Testis (tissue), 3 donors: ENCODE measurements around the gene CRNKL1. TPM values are rescaled to one million over a fixed set of nuclear protein-coding genes. Genes with fewer than 3 reads are reported as not detected.

Experiments used
- DNase-seq: peaks from one replicate; pipeline ENCODE4 v3.0.0-alpha.2; 2019
- H3K27ac ChIP-seq, 2 donors: fragments of 200-600 bp; sonication (generic); one replicate each; pipeline ENCODE4 v1.5.1; 2019
- H3K27me3 ChIP-seq: fragments of 200-600 bp; sonication (generic); one replicate; pipeline ENCODE4 v1.5.1; 2019
- H3K36me3 ChIP-seq: fragments of 200-600 bp; sonication (generic); one replicate; pipeline ENCODE4 v1.5.1; 2017; ENCODE audit warnings: low read depth; ENCODE audit errors: missing control alignments
- H3K4me1 ChIP-seq: fragments of 200-600 bp; sonication (generic); one replicate; pipeline ENCODE4 v1.5.1; 2019
- H3K4me3 ChIP-seq, 2 donors: fragments of 200-600 bp; sonication (generic); one replicate each; pipeline ENCODE4 v1.5.1; 2017 to 2019
- H3K9me3 ChIP-seq: fragments of 200-600 bp; sonication (generic); one replicate; pipeline ENCODE4 v1.5.1; 2017
- CTCF ChIP-seq, 3 experiments: fragments of 450-650 bp in 2 of 3; fragments of 200-600 bp in 1 of 3; sonication (generic) in 1 of 3; IDR thresholded peaks; one replicate each; pipeline ENCODE4 v1.5.1; 2016 to 2019; ENCODE audit warnings: antibody characterized with exemption in 3 of 3, mild to moderate bottlenecking in 2 of 3, moderate library complexity in 1 of 3
- POLR2A ChIP-seq: fragments of 450-650 bp; IDR thresholded peaks from one replicate; pipeline ENCODE4 v1.6.1; 2017; ENCODE audit warnings: antibody characterized with exemption, mild to moderate bottlenecking, moderate library complexity
- WGBS, 2 donors: methylation state at CpG; one replicate each; pipeline ENCODE4 v1.1.5; 2018; 5-methylcytosine and 5-hydroxymethylcytosine counted together
- intact Hi-C: fragments of 100-400 bp; cut with DNase I; formaldehyde crosslinking; loops from one replicate; pipeline ENCODE4 v1.15.1; 2023; ENCODE audit warnings: low total_unique reads
- polyA plus RNA-seq: library from polyadenylated mRNA; stranded (reverse); fragments of 350-450 nt; fragmentation: Illumina TruSeq; extraction: RNeasy Lipid Tissue Mini Kit (QIAGEN cat#74804); gene quantifications from one replicate; pipeline ENCODE4 v1.2.3, GENCODE V29; 2014; ENCODE audit warnings: low read depth, low replicate concordance; ENCODE audit not compliant: insufficient read depth
- total RNA-seq, 2 donors: library from RNA; depleted of rRNA; stranded (reverse); fragments of >200 nt; gene quantifications; one replicate each; pipeline ENCODE4 v1.2.3, GENCODE V29; 2016

Gene CRNKL1
- total and polyA plus RNA-seq, 3 donors from 2014 or later = 22.1 to 26.9 (median 26.3) TPM

DNA sequence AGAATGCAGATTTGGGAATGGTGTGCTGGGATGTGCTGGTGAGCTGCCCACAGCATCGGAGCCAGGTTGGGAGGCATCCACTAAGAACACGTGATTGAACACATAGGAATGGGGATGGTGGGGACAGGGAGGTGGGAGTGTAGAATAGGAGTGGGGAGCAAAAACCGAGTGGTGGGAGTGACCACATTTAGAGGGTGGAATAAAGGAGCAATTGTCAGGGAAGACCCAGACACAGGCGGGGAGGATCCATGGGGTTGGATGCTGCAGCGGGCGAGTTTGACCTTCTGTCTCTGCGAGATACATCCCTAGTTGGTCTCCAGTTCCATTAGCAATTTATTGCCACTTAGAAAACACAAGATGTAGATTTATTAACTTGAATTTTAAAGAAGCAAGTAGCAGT is 30.4 kb downstream of the CRNKL1 start:
- Histone ChIP-seq H3K9me3 (no peaks in the 10 kb centered on the region), H3K27ac (no peak overlapping the region), H3K4me3 (no peak overlapping the region), H3K36me3 (no peaks in the 10 kb centered on the region), H3K4me1 (peaks cover 29% of the 10 kb centered on the region), H3K27me3 (no peaks in the 10 kb centered on the region)
- TF ChIP-seq POLR2A = no peak
- intact Hi-C loops = no loop called here
- WGBS, 2 donors = 59 to 77% methylated on average over 7 of the region's 7 CpGs
- DNase-seq = peak; percentile 74

DNA sequence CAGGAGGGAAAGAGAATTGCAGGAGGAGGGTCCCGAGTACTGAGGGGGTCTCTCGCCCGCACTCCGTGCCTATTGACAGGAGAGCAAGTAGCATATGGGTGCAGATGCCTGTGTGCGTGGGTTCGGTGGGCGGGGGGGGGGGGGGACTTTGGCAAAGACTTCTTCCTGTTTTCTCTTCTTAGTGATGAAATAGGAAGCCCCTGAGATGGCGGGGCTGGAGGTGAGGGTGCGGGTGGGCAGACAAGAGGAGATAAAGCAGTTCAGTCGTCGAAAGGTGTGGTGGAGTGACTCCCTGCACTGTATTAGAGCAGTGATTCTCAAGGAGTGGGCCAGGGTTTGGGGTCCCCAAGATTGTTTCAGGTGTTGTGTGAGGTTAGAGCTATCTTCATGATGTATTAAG is 31.4 kb downstream of the CRNKL1 start:
- no peak overlapping the region for H3K27ac ChIP-seq
- no peak overlapping the region for H3K4me3 ChIP-seq
- no peaks in the 10 kb centered on the region for H3K9me3 ChIP-seq
- H3K36me3 ChIP-seq = no peaks in the 10 kb centered on the region
- H3K4me1 ChIP-seq = peaks cover 29% of the 10 kb centered on the region
- DNase-seq = no peak
- TF ChIP-seq POLR2A (no peak), CTCF (IDR thresholded peaks at IDR 0.05) (no peak)
- WGBS, 2 donors = 84 to 89% methylated on average over 11 of the region's 11 CpGs
- intact Hi-C loops = no loop called here
- no peaks in the 10 kb centered on the region for H3K27me3 ChIP-seq

- peak overlapping the region; percentile 6 to 96 for H3K4me3 ChIP-seq
- TF ChIP-seq CTCF (IDR thresholded peaks at IDR 0.05) = no peak
- TF ChIP-seq POLR2A = no peak
- H3K4me1 ChIP-seq = peaks cover 29% of the 10 kb centered on the region
- H3K9me3 ChIP-seq = no peaks in the 10 kb centered on the region
- H3K27me3 ChIP-seq = no peaks in the 10 kb centered on the region
- DNase-seq = no peak
- intact Hi-C loops = no loop called here
- WGBS, 2 donors = 54 to 69% methylated on average over 2 of the region's 2 CpGs
- peak overlapping the region in 1 of 2 donors; percentile 30 for H3K27ac ChIP-seq
- no peaks in the 10 kb centered on the region for H3K36me3 ChIP-seq
Measured at GRCh38 chr20:20019123-20019522, 33.1 kb downstream of the CRNKL1 start.

DNA sequence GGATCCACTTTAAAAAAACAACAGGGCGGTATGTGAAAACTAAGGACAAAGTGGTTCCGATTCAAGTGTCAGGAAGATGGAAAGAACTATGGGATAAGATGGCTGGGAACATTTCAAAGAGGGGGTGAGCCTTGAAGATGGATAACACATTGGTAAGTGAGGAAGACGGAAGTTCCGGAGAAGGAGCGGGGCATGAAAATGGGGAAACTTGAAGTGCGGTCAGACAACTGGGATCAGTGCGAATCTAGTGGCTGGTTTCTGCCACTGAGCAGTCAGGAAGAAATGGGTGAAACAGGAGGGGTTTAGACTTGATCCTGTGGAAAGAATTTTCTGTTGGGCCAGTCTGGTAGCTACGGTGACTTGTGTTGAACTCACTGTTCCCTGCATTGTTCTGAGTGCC is 33.9 kb downstream of the CRNKL1 start:
- no peaks in the 10 kb centered on the region for H3K27me3 ChIP-seq
- intact Hi-C loops = no loop called here
- TF ChIP-seq POLR2A = no peak
- no peak for TF ChIP-seq CTCF (IDR thresholded peaks at IDR 0.05)
- no peak overlapping the region for H3K27ac ChIP-seq
- peak overlapping the region; percentile 87 to 96 for H3K4me3 ChIP-seq
- peaks cover 29% of the 10 kb centered on the region for H3K4me1 ChIP-seq
- H3K9me3 ChIP-seq = no peaks in the 10 kb centered on the region
- H3K36me3 ChIP-seq = no peaks in the 10 kb centered on the region
- DNase-seq = no peak
- 56 to 70% methylated on average over 8 of the region's 8 CpGs for WGBS, 2 donors

DNA sequence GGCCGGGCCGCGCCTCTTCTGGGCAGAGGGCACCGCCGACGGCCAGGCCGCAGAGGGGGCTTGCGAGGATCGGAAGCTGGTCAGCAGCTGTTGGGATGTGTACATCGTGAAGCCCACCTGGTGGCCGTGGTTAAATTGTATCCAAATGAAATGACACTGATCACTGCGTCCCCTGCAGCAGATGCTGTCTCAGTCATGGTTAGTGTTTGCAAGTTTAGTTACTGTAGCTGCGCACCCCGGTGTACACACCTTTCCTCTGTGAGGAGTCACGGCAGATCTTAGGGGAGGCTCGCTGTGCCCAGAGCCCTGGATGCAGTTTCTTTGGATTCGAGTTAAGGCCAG is 34.5 kb downstream of the CRNKL1 start:
- no peaks in the 10 kb centered on the region for H3K9me3 ChIP-seq
- WGBS, 2 donors = 1 to 3% methylated on average over 13 to 17 of the region's 17 CpGs
- peaks cover 29% of the 10 kb centered on the region for H3K4me1 ChIP-seq
- H3K36me3 ChIP-seq = no peaks in the 10 kb centered on the region
- H3K27me3 ChIP-seq = no peaks in the 10 kb centered on the region
- no peak for DNase-seq
- intact Hi-C loops = no loop called here
- peak overlapping the region; percentile 58 to 75 for H3K27ac ChIP-seq
- TF ChIP-seq POLR2A (no peak), CTCF (IDR thresholded peaks at IDR 0.05) (no peak)
- H3K4me3 ChIP-seq = peak overlapping the region; percentile 87 to 96
